Measurements from ENCODE around the gene SMARCD2. TPM values are rescaled to one million over a fixed set of nuclear protein-coding genes. Genes with fewer than 3 reads are reported as not detected.
A peak's percentile ranks its signal among the peaks of the same experiment; 100 is the strongest.
"Not testable (repeated sequence)": the region's sequence is repeated elsewhere in the genome, so short reads cannot be mapped to it uniquely, and the experiment has no call there.

Gene SMARCD2
- total RNA-seq, 1 donor from 2014 or later: 107 TPM

- Histone ChIP-seq H3K36me3 (ENCODE audit: control insufficient read depth, insufficient read depth, low read length) (no peaks in the 10 kb centered on the region), H3K4me3 (ENCODE audit: low read depth, low read length) (no peak overlapping the region), H3K27me3 (ENCODE audit: control insufficient read depth, insufficient read depth, low read length) (peaks cover 2% of the 10 kb centered on the region)
- no peak for TF ChIP-seq CTCF (IDR thresholded peaks at IDR 0.05; ENCODE audit: insufficient read depth, low read length, poor library complexity, severe bottlenecking)
- DNase-seq (ENCODE audit: low read depth): no peak
These were observed 5.2 kb upstream of the SMARCD2 start for GRCh38 chr17:63847525-63848249.

GRCh38 chr17:63845509-63845908, 3.0 kb upstream of the SMARCD2 start:
- TF ChIP-seq CTCF (IDR thresholded peaks at IDR 0.05; ENCODE audit: insufficient read depth, low read length, poor library complexity, severe bottlenecking): no peak
- peaks cover 2% of the 10 kb centered on the region for H3K27me3 ChIP-seq (ENCODE audit: control insufficient read depth, insufficient read depth, low read length)

GRCh38 chr17:63843910-63844677, 1.6 kb upstream of the SMARCD2 start:
- H3K27me3 ChIP-seq (ENCODE audit: control insufficient read depth, insufficient read depth, low read length): no peaks in the 10 kb centered on the region
- no peak for TF ChIP-seq CTCF (IDR thresholded peaks at IDR 0.05; ENCODE audit: insufficient read depth, low read length, poor library complexity, severe bottlenecking)
- no peak overlapping the region for H3K4me3 ChIP-seq (ENCODE audit: low read depth, low read length)
- H3K36me3 ChIP-seq (ENCODE audit: control insufficient read depth, insufficient read depth, low read length): no peaks in the 10 kb centered on the region
- no peak for DNase-seq (ENCODE audit: low read depth)

More at GRCh38 chr17:63845509-63845908, 3.0 kb upstream of the SMARCD2 start:
- no peak overlapping the region for H3K4me3 ChIP-seq (ENCODE audit: low read depth, low read length)
- no peaks in the 10 kb centered on the region for H3K36me3 ChIP-seq (ENCODE audit: control insufficient read depth, insufficient read depth, low read length)
- DNase-seq (ENCODE audit: low read depth): no peak

GRCh38 chr17:63843387-63843888, 953 bp upstream of the SMARCD2 start:
- H3K4me3 ChIP-seq (ENCODE audit: low read depth, low read length): peak overlapping the region; percentile 40
- not testable (repeated sequence) for DNase-seq (ENCODE audit: low read depth); H3K27me3 ChIP-seq (ENCODE audit: control insufficient read depth, insufficient read depth, low read length); H3K36me3 ChIP-seq (ENCODE audit: control insufficient read depth, insufficient read depth, low read length)

- H3K4me3 ChIP-seq (ENCODE audit: low read depth, low read length): peak overlapping the region; percentile 76
- DNase-seq (ENCODE audit: low read depth): no peak
- H3K36me3 ChIP-seq (ENCODE audit: control insufficient read depth, insufficient read depth, low read length): no peaks in the 10 kb centered on the region
- TF ChIP-seq CTCF (IDR thresholded peaks at IDR 0.05; ENCODE audit: insufficient read depth, low read length, poor library complexity, severe bottlenecking): no peak
- H3K27me3 ChIP-seq (ENCODE audit: control insufficient read depth, insufficient read depth, low read length): no peaks in the 10 kb centered on the region
These were observed 329 bp downstream of the SMARCD2 start for GRCh38 chr17:63842173-63842539.

GRCh38 chr17:63841350-63842172, 924 bp downstream of the SMARCD2 start:
- DNase-seq (ENCODE audit: low read depth): no peak
- Histone ChIP-seq H3K27me3 (ENCODE audit: control insufficient read depth, insufficient read depth, low read length) (no peaks in the 10 kb centered on the region), H3K4me3 (ENCODE audit: low read depth, low read length) (peak overlapping the region; percentile 76), H3K36me3 (ENCODE audit: control insufficient read depth, insufficient read depth, low read length) (no peaks in the 10 kb centered on the region)
- TF ChIP-seq CTCF (IDR thresholded peaks at IDR 0.05; ENCODE audit: insufficient read depth, low read length, poor library complexity, severe bottlenecking): no peak

Data from kidney epithelial cell (primary cell).